Prostate gland (tissue), 2 donors: Measurements from ENCODE around the gene SPATC1L.

Experiments used
- CTCF ChIP-seq, 4 experiments: fragments of 200-600 bp in 2 of 4; fragments of 450-650 bp in 2 of 4; sonication (generic) in 2 of 4; IDR thresholded peaks; 1 replicate in 3 of 4; 2 replicates in 1 of 4; pipeline ENCODE4 v1.5.1; 2016 to 2019; ENCODE audit warnings: antibody characterized with exemption in 4 of 4, mild to moderate bottlenecking in 2 of 4, moderate library complexity in 2 of 4
- POLR2A ChIP-seq: fragments of 450-650 bp; IDR thresholded peaks from one replicate; pipeline ENCODE4 v1.6.1; 2016; ENCODE audit warnings: antibody characterized with exemption, mild to moderate bottlenecking
- POLR2AphosphoS5 ChIP-seq: sonication (generic); formaldehyde crosslinking; IDR thresholded peaks from one replicate; pipeline ENCODE4 v1.6.1; 2017; ENCODE audit warnings: antibody characterized with exemption

DNA sequence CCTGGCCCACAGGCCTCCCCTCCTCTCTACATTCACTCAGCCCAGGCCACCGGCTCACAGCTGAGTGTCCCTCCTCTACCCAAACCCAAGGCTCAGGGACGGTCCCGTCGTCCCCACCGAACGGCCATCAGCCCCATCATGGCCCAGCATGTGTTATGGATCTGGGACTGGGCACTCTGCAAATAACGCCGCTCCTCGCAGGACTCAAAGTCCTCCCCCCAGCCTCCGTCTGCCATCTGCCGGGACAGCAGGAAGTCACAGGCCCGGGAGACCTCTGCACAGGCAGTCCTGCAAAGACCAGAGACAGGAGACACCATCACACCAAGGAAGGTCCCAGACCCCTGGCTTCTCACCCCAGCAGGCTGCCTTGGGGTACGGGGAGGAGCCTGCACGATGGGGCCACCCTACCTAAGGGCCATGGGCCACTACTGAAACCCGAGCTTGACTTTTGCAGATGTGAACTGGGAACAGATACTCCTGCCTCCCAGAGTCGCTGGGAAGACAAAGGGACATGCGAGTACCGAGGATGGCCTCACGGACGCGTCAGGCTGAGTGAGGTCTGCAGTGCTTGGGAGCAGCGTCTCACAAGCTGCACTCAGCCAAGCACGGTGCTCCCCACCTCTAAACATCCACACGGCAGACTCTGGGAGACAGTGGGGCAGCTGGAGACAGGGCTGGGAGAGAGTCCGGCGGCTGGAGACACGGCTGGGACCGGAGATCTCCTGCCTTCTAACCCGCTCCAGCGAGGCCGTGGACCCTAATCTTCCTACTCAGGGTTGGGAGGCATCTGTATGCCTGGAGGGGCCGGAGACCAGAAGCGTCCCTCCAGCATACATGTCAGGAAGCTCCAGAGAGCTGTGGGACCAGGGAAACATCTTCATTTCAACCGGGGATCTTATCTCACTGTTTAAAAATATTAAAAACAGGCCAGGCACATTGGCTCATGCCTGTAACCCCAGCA lies 10.4 kb upstream of the SPATC1L start:
- no peak for TF ChIP-seq CTCF (IDR thresholded peaks at IDR 0.05)
- no peak for TF ChIP-seq POLR2A
- TF ChIP-seq POLR2AphosphoS5: no peak
